Stomach (tissue), 4 donors: ENCODE results near the gene ARHGAP24.

Experiments used
- EP300 ChIP-seq: sonication (generic); formaldehyde crosslinking; IDR thresholded peaks from one replicate; pipeline ENCODE4 v1.6.1; 2017; ENCODE audit warnings: antibody characterized with exemption
- POLR2A ChIP-seq, 4 donors: fragments of 450-650 bp; IDR thresholded peaks; one replicate each; pipeline ENCODE4 v1.6.1; 2016; ENCODE audit warnings: antibody characterized with exemption in 4 of 4, control low read depth in 2 of 4, mild to moderate bottlenecking in 1 of 4, moderate library complexity in 1 of 4
- TF ChIP-seq, protein P1 (sequence below), 7 experiments: fragments of 450-650 bp in 4 of 7; fragments of 200-600 bp in 3 of 7; sonication (generic) in 3 of 7; IDR thresholded peaks; one replicate each; pipeline ENCODE4 v1.5.1; 2016 to 2019; ENCODE audit warnings: antibody characterized with exemption in 7 of 7, control low read depth in 2 of 7, mild to moderate bottlenecking in 1 of 7

- TF ChIP-seq, protein P1, sequence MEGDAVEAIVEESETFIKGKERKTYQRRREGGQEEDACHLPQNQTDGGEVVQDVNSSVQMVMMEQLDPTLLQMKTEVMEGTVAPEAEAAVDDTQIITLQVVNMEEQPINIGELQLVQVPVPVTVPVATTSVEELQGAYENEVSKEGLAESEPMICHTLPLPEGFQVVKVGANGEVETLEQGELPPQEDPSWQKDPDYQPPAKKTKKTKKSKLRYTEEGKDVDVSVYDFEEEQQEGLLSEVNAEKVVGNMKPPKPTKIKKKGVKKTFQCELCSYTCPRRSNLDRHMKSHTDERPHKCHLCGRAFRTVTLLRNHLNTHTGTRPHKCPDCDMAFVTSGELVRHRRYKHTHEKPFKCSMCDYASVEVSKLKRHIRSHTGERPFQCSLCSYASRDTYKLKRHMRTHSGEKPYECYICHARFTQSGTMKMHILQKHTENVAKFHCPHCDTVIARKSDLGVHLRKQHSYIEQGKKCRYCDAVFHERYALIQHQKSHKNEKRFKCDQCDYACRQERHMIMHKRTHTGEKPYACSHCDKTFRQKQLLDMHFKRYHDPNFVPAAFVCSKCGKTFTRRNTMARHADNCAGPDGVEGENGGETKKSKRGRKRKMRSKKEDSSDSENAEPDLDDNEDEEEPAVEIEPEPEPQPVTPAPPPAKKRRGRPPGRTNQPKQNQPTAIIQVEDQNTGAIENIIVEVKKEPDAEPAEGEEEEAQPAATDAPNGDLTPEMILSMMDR (IDR thresholded peaks at IDR 0.05), result no peak
- TF ChIP-seq POLR2A (IDR thresholded peaks at IDR 0.05) (no peak), EP300 (no peak)
Observed at GRCh38 chr4:85573270-85573669, 98.3 kb downstream of the ARHGAP24 start.
